T-helper 9 cell (primary cell): ENCODE results near the gene DEPDC1.
"Not testable (repeated sequence)": the region's sequence is repeated elsewhere in the genome, so short reads cannot be mapped to it uniquely, and the experiment has no call there.

ENCODE experiments used
- DNase-seq: peaks from one replicate; pipeline ENCODE4 v3.0.0-alpha.2; 2020
- total RNA-seq, 2 donors: gene quantifications; one replicate each; lab custom pipeline; 2026; lab: John Stamatoyannopoulos, UW

Gene DEPDC1
- 0 to 0.14 reads per million in 2 donors for total RNA-seq

DNA sequence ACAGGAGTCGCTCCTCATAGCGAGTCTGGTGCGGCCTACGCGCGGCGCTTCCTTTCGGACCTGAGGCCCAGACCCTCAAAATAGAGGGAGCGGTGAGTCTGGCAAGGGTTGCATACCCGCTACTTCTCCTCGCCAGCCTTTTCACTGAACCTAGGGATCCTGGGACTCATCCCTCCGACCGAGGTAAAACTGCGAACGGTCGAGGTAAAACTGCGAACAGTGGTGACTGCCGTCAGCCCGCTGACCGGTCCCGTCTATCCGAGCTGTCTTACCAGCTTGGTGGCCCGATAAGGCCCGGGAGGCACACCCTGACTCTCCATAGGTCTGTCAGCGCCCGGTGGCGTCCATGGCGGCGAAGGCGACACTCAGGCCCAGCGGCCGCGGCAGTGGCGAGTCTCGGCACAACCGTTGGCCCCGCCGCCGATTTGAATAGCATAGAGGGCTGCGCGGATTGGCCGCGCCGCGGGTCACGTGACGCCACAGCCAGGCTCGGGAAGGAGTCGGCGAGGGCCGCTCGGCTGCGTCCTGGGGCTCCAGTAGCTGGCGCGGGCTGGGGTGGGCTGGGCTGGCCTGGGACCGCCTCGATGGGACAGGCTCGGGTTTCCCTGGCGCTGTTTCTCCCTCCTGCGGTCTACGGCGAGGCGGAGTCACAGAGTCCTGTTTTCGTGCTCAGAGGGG is at the start of gene DEPDC1:
TSS of gene DEPDC1 (minus strand) at position 403 of the 678 bp plus-strand sequence. CDS start at position 320, 83 bp downstream.
- peak; percentile 50 for DNase-seq

DNA sequence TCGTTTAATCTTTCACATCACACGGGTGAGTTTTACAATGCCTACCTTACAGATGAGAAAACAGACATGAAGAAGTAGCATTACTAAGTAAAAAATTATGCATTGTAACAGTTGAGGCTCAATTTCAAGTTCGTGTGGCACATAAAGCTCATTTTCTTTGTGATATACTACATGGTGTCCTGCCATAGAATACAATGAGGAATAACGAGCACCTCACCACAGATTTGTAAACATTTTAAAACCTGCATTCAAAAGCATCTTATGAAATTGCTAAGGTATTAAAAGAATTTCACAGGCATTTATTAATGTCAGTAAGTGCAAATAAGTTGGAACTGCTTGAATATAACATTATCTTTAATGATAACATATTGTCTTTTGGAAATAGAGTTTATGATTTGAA is 47.8 kb upstream of the DEPDC1 start:
- DNase-seq, result no peak

DNA sequence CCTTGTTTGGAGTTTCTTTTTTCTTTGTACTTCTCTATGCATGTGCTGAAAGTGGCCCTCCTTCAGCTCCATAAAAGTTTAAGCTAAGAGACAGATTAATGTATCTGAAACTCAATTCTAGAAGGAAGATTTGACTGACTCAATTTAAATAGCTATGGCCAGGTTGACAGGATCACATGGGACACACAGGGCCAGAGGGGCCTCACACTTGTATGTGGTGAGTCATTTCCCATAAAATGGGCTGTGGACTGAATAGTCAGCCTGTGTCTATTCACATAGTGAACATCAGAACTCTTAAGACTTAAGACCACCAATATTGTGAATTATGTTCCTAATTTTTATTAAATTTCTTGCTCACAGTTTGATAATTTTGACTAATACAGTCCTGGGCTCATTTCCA is 45.7 kb upstream of the DEPDC1 start:
- no peak for DNase-seq

- DNase-seq, result no peak
Observed at GRCh38 chr1:68538941-68539340, 42.1 kb upstream of the DEPDC1 start.

- no peak for DNase-seq
Observed at GRCh38 chr1:68528243-68528642, 31.4 kb upstream of the DEPDC1 start.

DNA sequence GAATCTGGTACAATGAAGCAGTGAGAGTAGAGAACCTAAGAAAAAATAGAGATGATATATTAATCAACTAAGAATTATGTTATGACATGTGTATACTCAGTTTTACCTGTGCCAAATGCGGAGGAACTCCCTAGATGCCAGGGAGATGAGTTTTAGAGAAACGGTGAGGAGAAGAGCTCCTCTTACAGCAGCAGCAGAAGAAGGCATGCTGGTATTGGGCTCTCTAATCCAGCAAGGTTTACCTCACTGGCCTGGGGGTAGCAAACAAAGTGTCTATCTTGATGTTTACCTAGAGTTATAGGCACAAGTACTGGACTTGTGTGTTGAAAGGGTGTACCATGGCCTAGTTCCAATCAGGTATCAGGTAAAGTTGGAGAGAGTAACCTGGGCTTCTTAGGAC is 28.9 kb upstream of the DEPDC1 start:
- no peak for DNase-seq

DNA sequence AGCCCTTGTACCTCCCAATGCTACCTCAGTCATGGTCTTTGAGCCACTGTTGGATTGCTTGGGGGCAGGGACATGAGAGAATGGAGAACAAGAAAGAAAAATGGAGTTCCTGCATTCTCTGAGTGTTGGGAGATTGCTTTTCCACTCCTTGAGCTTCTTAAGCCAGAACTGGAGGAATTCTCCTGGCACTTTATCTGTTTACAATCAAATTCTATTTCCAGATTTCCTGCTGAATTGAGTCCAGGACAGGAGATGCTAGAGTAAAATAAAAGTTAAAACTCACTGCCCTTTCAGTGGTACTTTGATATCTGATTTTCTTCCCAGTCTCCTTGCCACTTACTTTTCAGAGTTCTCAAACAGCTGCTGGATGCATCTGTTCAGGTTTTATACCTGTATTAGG is 24.4 kb upstream of the DEPDC1 start:
- DNase-seq, result no peak

GRCh38 chr1:68516066-68516465 is 19.2 kb upstream of the DEPDC1 start:
- no peak for DNase-seq

GRCh38 chr1:68511254-68511653 is 14.4 kb upstream of the DEPDC1 start:
- DNase-seq, result no peak

DNA sequence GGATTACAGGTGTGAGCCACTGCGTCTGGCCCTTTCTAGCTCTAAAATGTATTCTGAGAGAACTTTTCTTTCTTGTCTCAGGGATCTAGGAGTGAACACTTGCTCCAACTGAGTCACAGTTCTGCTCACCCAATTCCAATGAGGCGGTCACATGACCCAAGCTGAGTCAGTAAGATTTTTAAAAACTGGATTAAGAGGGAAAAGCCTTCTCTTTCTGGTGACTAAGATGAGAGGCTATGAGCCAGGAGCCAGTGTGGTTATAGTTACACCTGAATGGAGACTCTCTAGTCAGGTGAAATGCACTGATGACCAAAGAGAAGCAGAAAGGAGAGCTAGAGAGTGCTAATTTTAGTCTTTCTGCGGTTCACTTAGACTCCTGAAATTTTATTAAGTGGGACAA is 9.5 kb upstream of the DEPDC1 start:
- no peak for DNase-seq

GRCh38 chr1:68503085-68503484 is 6.2 kb upstream of the DEPDC1 start:
- DNase-seq, result no peak

DNA sequence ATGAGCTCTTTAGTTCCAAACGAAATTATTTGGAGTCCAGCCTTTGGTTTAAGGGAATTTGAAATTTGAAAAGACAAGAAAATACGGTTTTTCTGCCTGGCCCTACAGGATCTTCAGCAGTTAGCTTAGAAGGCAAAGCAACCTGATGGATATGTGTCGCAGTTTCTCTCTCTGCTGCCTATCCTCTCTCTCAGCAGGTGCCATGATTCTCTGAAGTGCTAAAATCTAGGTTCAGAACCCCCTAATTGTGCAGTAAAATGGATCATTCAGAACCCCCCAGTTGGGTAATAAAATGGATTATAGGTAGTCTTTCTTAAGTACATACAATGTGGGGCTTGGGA is 446 bp upstream of the DEPDC1 start:
- DNase-seq, result no peak

DNA sequence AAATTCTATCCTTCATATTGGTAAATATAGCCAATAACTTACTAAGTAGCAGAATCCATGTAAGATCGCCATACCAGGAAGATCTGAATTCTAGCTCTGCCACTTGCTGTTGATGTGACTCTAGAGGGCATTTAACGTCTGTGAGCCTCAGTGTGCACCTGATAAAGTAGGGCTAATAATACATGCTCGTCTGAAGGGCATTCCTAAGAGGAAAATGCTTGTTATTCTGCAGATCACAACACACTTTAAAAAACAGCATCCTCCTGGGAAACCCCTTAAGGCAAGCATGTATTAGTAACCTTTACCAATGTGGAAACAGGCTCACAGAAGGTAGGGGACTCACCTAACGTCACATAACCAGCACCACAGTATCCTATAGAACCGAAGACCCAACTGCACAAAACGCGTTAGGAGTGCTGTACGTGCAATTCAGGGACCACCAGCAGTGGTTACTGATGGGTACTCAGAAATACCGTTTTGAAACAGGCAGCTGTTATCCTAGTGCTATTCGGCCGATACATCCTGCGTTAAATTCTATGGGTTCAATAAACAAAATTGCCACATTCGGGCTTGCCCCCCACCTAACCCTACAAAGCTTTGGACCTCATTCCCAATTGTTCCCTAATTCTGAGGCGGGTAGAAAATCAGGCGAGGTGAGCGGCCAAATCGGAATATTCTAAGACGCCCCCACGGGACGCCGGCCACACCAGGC is 758 bp downstream of the DEPDC1 start:
- no peak for DNase-seq

DNA sequence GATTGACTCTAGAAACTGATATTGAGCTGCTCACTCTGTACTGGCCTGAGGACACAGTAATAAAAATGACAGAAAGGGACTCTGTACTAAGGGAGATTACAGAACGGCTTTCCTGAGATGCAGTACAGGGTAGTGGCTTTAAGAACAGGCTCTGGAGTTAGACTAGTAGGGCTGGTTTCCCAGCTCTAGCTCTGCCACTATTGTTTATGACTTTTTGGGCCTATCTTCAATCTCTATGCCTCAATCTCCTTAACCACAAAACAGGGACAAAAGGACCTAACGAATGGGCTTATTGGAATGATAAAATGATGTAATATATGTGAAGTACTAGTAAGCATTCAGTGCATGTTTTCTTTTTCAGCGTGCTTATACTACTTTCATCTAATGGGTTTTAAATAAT is 1.4 kb downstream of the DEPDC1 start:
- no peak for DNase-seq

GRCh38 chr1:68493193-68493592 is 3.7 kb downstream of the DEPDC1 start:
- DNase-seq, result no peak

DNA sequence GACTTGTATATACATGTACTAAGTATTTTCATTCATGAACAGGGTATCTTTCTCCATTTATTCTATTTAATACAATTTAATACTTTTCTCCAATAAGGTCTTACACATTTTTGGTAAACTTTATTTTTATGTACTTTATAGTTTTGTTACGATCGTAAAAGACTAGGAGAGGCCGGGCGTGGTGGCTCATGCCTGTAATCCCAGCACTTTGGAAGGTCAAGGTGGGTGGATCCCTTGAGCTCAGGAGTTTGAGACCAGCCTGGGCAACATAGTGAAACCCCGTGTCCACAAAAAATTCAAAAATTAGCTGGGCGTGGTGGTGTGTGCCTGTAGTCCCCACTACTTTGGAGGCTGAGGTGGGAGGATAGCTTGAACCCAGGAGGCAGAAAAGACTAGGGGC is 4.6 kb downstream of the DEPDC1 start:
- DNase-seq, result not testable (repeated sequence)

- no peak for DNase-seq
Observed at GRCh38 chr1:68490046-68490651, 6.7 kb downstream of the DEPDC1 start.

- DNase-seq, result no peak
Observed at GRCh38 chr1:68485431-68486022, 11.4 kb downstream of the DEPDC1 start.

DNA sequence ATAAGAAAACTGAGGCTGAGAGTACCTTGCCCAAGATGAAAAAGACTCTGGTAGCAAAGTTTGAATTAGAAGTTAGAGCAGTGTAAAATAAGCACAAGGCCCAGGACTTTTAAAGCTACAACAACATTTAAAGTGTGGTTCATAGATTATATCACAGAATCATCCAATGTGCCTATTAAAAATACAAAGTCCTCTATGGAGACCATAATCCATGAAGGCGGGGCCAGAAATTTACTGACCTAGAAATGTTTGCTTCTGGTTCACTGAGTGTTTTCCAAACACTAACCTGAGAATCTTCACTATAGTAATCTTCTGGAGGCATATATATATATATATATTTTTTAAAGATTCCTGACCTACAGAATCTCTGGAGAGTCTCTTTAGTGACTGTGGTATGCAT is 12.3 kb downstream of the DEPDC1 start:
- no peak for DNase-seq

DNA sequence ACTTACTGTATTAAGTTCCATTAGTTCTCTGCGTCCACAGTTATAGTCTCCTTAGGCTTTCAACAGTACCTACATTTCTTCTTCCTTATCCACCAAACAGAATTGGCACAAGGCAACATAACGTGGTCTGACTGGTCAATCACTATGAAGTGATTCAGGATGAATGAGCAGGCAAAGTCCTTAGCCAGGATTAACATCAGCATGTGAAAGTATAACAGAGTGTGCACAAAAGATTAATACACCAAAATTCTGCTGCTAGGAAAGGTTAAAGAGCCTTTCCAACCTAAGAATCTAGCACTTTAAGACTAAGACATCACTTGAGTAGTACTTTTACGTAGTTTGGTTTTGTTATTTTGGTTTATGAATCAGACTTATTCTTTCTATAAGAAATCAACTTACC is 15.8 kb downstream of the DEPDC1 start:
- no peak for DNase-seq

- no peak for DNase-seq
Observed at GRCh38 chr1:68479501-68479900, 17.4 kb downstream of the DEPDC1 start.

DNA sequence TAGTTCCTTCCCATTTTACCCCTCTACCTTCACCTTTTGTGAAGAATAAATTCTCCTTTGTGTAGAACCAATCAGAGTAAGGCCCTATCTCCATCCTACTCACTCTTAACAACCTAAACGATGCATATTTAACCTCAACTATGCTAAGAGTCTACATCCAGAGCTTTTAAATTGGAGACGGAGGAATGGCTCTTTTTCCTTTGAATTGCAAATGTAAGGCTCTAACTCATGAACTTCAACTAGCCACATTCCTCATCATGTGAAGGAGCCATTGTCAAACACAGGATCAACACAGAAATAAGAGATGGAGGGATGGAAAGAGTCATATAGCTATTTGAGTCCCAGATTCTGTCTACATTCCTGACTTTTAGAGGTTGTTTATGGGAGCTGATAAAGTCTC is 18.2 kb downstream of the DEPDC1 start:
- DNase-seq, result no peak

DNA sequence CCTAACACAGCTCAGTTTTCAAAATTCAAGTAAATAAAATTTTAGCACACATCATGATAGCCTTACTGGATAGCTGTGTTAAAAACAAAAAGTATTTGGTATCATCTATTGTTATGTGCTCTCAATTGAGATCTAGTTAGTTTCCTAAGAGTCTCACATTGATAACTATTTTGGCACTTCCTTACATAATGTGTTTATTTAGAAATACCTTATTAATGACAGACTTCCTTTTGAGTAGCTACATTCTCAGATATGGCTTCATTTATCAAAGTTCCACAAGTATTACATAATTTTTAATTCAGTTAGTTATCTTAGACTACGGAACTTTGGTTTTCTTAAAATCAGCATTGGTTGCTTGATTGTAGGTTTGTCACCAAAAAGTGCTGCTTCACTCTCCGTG is 20.3 kb downstream of the DEPDC1 start:
- not testable (repeated sequence) for DNase-seq

GRCh38 chr1:68473060-68473459 is 23.8 kb downstream of the DEPDC1 start:
- no peak for DNase-seq
